H9 (cell line): ENCODE results near the gene DDA1. TPM values are rescaled to one million over a fixed set of nuclear protein-coding genes. Genes with fewer than 3 reads are reported as not detected.

Experiments used
- DNase-seq: peaks from one replicate; pipeline ENCODE4 v3.0.0-alpha.2; 2017
- H2AFZ ChIP-seq: one replicate; pipeline ENCODE4 v1.6.1; 2013; ENCODE audit warnings: mild to moderate bottlenecking, low read length, control low read depth, moderate library complexity
- H2AK5ac ChIP-seq: 2 replicates; pipeline ENCODE4 v1.6.1; 2013; ENCODE audit warnings: low read length, control low read depth, mixed read lengths; ENCODE audit not compliant: insufficient read length
- H2BK120ac ChIP-seq: one replicate; pipeline ENCODE4 v1.6.1; 2013; ENCODE audit warnings: low read depth, mild to moderate bottlenecking, low read length, control low read depth, inconsistent platforms; ENCODE audit not compliant: poor library complexity, severe bottlenecking
- H2BK12ac ChIP-seq: 2 replicates; pipeline ENCODE4 v1.6.1; 2013; ENCODE audit warnings: low read length, control low read depth, mixed read lengths, low read depth; ENCODE audit not compliant: insufficient read length
- H2BK15ac ChIP-seq: 2 replicates; pipeline ENCODE4 v1.6.1; 2013; ENCODE audit warnings: low read depth, low read length, control low read depth
- H2BK20ac ChIP-seq: one replicate; pipeline ENCODE4 v1.6.1; 2013; ENCODE audit warnings: low read depth, mild to moderate bottlenecking, low read length, control low read depth, inconsistent platforms; ENCODE audit not compliant: poor library complexity, severe bottlenecking
- H2BK5ac ChIP-seq: 2 replicates; pipeline ENCODE4 v1.6.1; 2013; ENCODE audit warnings: low read length, control low read depth, mixed read lengths; ENCODE audit not compliant: insufficient read length
- H3K14ac ChIP-seq: 2 replicates; pipeline ENCODE4 v1.6.1; 2013; ENCODE audit warnings: low read length, control low read depth; ENCODE audit not compliant: insufficient read depth
- H3K18ac ChIP-seq: 2 replicates; pipeline ENCODE4 v1.6.1; 2013; ENCODE audit warnings: low read depth, mild to moderate bottlenecking, mixed read lengths, low read length, control low read depth; ENCODE audit not compliant: insufficient read length
- H3K23ac ChIP-seq: 2 replicates; pipeline ENCODE4 v1.6.1; 2013; ENCODE audit warnings: low read length, control low read depth, mixed read lengths, low read depth; ENCODE audit not compliant: insufficient read length
- H3K23me2 ChIP-seq: 2 replicates; pipeline ENCODE4 v1.6.1; 2013; ENCODE audit warnings: low read depth, mild to moderate bottlenecking, mixed read lengths, low read length, control low read depth; ENCODE audit not compliant: insufficient read length, poor library complexity, severe bottlenecking
- H3K27ac ChIP-seq: 2 replicates; pipeline ENCODE4 v1.5.1; 2013; ENCODE audit warnings: low read length, control low read depth, mixed read lengths, low read depth; ENCODE audit not compliant: insufficient read length
- H3K27me3 ChIP-seq: 2 replicates; pipeline ENCODE4 v1.6.1; 2013; ENCODE audit warnings: low read length, control low read depth, inconsistent platforms; ENCODE audit not compliant: insufficient read depth
- H3K4ac ChIP-seq: 2 replicates; pipeline ENCODE4 v1.6.1; 2013; ENCODE audit warnings: low read depth, mild to moderate bottlenecking, control low read depth, inconsistent platforms, low read length, moderate library complexity
- H3K4me1 ChIP-seq: 2 replicates; pipeline ENCODE4 v1.6.1; 2013; ENCODE audit warnings: low read length, control low read depth, inconsistent platforms; ENCODE audit not compliant: insufficient read depth
- H3K4me2 ChIP-seq: 2 replicates; pipeline ENCODE4 v1.6.1; 2013; ENCODE audit warnings: low read length, control low read depth, mixed read lengths; ENCODE audit not compliant: insufficient read length, insufficient read depth
- H3K56ac ChIP-seq: 2 replicates; pipeline ENCODE4 v1.6.1; 2013; ENCODE audit warnings: low read depth, mild to moderate bottlenecking, mixed read lengths, low read length, control low read depth; ENCODE audit not compliant: insufficient read length
- H3K79me1 ChIP-seq: 2 replicates; pipeline ENCODE4 v1.6.1; 2013; ENCODE audit warnings: low read depth, mild to moderate bottlenecking, moderate library complexity, low read length, control low read depth, inconsistent platforms; ENCODE audit not compliant: insufficient read depth, poor library complexity, severe bottlenecking
- H3K79me2 ChIP-seq: 2 replicates; pipeline ENCODE4 v1.6.1; 2013; ENCODE audit warnings: low read length, control low read depth, inconsistent platforms; ENCODE audit not compliant: insufficient read depth
- H3K9ac ChIP-seq: 2 replicates; pipeline ENCODE4 v1.6.1; 2013; ENCODE audit warnings: low read length, control low read depth, mixed read lengths; ENCODE audit not compliant: insufficient read length; ENCODE audit errors: extremely low read depth
- H3K9me3 ChIP-seq: one replicate; pipeline ENCODE4 v1.6.1; 2013; ENCODE audit warnings: low read depth, low read length, inconsistent platforms; ENCODE audit not compliant: control insufficient read depth
- H3T11ph ChIP-seq: one replicate; pipeline ENCODE4 v1.6.1; 2013; ENCODE audit warnings: mild to moderate bottlenecking, low read length, control low read depth, inconsistent platforms
- H4K20me1 ChIP-seq: one replicate; pipeline ENCODE4 v1.6.1; 2013; ENCODE audit not compliant: control insufficient read depth, insufficient read length, insufficient read depth
- H4K5ac ChIP-seq: 2 replicates; pipeline ENCODE4 v1.6.1; 2013; ENCODE audit warnings: low read depth, mild to moderate bottlenecking, mixed read lengths, low read length, control low read depth; ENCODE audit not compliant: insufficient read length
- H4K8ac ChIP-seq: replicated peaks from 2 replicates; pipeline ENCODE4 v1.6.1; 2013; ENCODE audit warnings: low read length, control low read depth, mixed read lengths, low read depth; ENCODE audit not compliant: insufficient read length
- H4K91ac ChIP-seq: 2 replicates; pipeline ENCODE4 v1.6.1; 2013; ENCODE audit warnings: low read depth, mild to moderate bottlenecking, moderate library complexity, mixed read lengths, low read length, control low read depth; ENCODE audit not compliant: insufficient read length
- H3K27ac Mint-ChIP-seq, 3 experiments: 2 replicates in 2 of 3; 3 replicates in 1 of 3; pipeline ENCODE4 v1.8.0; 2020 to 2021; ENCODE audit warnings: mixed read lengths in 3 of 3, mild to moderate bottlenecking in 1 of 3, moderate library complexity in 1 of 3
- H3K27me3 Mint-ChIP-seq: 2 replicates; pipeline ENCODE4 v1.8.0; 2021; ENCODE audit warnings: low read depth, mild to moderate bottlenecking, moderate library complexity, mixed read lengths
- H3K36me3 Mint-ChIP-seq, 3 experiments: 2 replicates in 2 of 3; 3 replicates in 1 of 3; pipeline ENCODE4 v1.8.0; 2020 to 2021; ENCODE audit warnings: low read depth in 3 of 3, mixed read lengths in 3 of 3; ENCODE audit not compliant: insufficient read depth in 1 of 3
- H3K4me1 Mint-ChIP-seq, 2 experiments: 2 replicates each; pipeline ENCODE4 v1.8.0; 2020; ENCODE audit warnings: mixed read lengths in 2 of 2
- H3K4me3 Mint-ChIP-seq, 2 experiments: 2 replicates in 1 of 2; 3 replicates in 1 of 2; pipeline ENCODE4 v1.8.0; 2020 to 2021; ENCODE audit warnings: mild to moderate bottlenecking in 2 of 2, mixed read lengths in 2 of 2, moderate library complexity in 1 of 2
- H3K9me3 Mint-ChIP-seq, 2 experiments: 2 replicates in 1 of 2; 3 replicates in 1 of 2; pipeline ENCODE4 v1.8.0; 2020; ENCODE audit warnings: mild to moderate bottlenecking in 2 of 2, mixed read lengths in 2 of 2, moderate library complexity in 1 of 2
- CTCF ChIP-seq: fragments of 200-600 bp; sonication (generic); conservative IDR thresholded peaks from 3 replicates; pipeline ENCODE4 v1.8.0; 2021; ENCODE audit warnings: antibody characterized with exemption, mild to moderate bottlenecking
- WGBS: extraction: QIAGEN DNeasy Blood & Tissue Kit; methylation state at CpG from one replicate; pipeline ENCODE4 v1.1.7; 2013; ENCODE audit warnings: missing lambda C conversion rate, low lambda C conversion rate, mixed read lengths; ENCODE audit not compliant: insufficient read length; ENCODE audit errors: extremely low coverage; 5-methylcytosine and 5-hydroxymethylcytosine counted together
- total RNA-seq: library from RNA; stranded (reverse); gene quantifications from 2 replicates; pipeline ENCODE4 v1.2.1, GENCODE V29; 2021

DDA1 gene
- total RNA-seq, 1 experiment from 2014 or later = 45.7 TPM

- peak overlapping the region; percentile 34 for H4K5ac ChIP-seq
These were observed 45.4 kb upstream of the DDA1 start for GRCh38 chr19:17263712-17264640.

More at GRCh38 chr19:17263712-17264640, 45.4 kb upstream of the DDA1 start:
- Histone ChIP-seq H4K91ac (peak overlapping the region; percentile 78), H4K20me1 (no peaks in the 10 kb centered on the region), H3K23me2 (peaks cover 5% of the 10 kb centered on the region), H3K4ac (peak overlapping the region; percentile 59), H2BK120ac (no peak overlapping the region), H2AFZ (no peak overlapping the region), H3K18ac (peak overlapping the region; percentile 72), H3K4me1 (peaks cover 4% of the 10 kb centered on the region; the same call in 1 of the 2 replicates), H3K23ac (no peak overlapping the region), H4K8ac (no peak overlapping the region), H2AK5ac (peak overlapping the region; percentile 25), H3K4me2 (peak overlapping the region; percentile 16), H3K27me3 (no peaks in the 10 kb centered on the region), H3K27ac (peak overlapping the region; percentile 53), H3K14ac (no peak overlapping the region), H3K79me2 (no peaks in the 10 kb centered on the region), H3K9ac (peak overlapping the region; percentile 40), H2BK15ac (no peak overlapping the region), H3K79me1 (peaks cover 10% of the 10 kb centered on the region), H3K9me3 (peaks cover 10% of the 10 kb centered on the region), H2BK5ac (no peak overlapping the region), H3T11ph (no peak overlapping the region), H2BK12ac (peak overlapping the region; percentile 69), H3K56ac (no peak overlapping the region), H2BK20ac (no peak overlapping the region)
- Mint-ChIP-seq H3K27me3 (peaks cover 1% of the 10 kb centered on the region), H3K36me3 (peaks cover 2 to 10% (median 4%) of the 10 kb centered on the region in 3 experiments; a peak in 6 of 7 replicates), H3K4me1 (peaks cover 18 to 33% of the 10 kb centered on the region in 2 experiments), H3K9me3 (no peaks in the 10 kb centered on the region; a peak in 1 of 5 replicates), H3K27ac (peak overlapping the region; percentile 95 to 99 (median 96)), H3K4me3 (peak overlapping the region; percentile 34 to 61; a peak in 4 of 5 replicates)
- no peak for DNase-seq
- no CpG with 5 or more reads among the region's 23 CpGs for WGBS
- no peak for TF ChIP-seq CTCF
